Prostate gland (tissue), 2 donors: ENCODE data around the gene TBC1D2B.

Source experiments
- POLR2A ChIP-seq: fragments of 450-650 bp; IDR thresholded peaks from one replicate; pipeline ENCODE4 v1.6.1; 2016; ENCODE audit warnings: antibody characterized with exemption, mild to moderate bottlenecking
- POLR2AphosphoS5 ChIP-seq: sonication (generic); formaldehyde crosslinking; IDR thresholded peaks from one replicate; pipeline ENCODE4 v1.6.1; 2017; ENCODE audit warnings: antibody characterized with exemption
- TF ChIP-seq, protein P1 (sequence below), 4 experiments: fragments of 200-600 bp in 2 of 4; fragments of 450-650 bp in 2 of 4; sonication (generic) in 2 of 4; IDR thresholded peaks; 1 replicate in 3 of 4; 2 replicates in 1 of 4; pipeline ENCODE4 v1.5.1; 2016 to 2019; ENCODE audit warnings: antibody characterized with exemption in 4 of 4, mild to moderate bottlenecking in 2 of 4, moderate library complexity in 2 of 4

DNA sequence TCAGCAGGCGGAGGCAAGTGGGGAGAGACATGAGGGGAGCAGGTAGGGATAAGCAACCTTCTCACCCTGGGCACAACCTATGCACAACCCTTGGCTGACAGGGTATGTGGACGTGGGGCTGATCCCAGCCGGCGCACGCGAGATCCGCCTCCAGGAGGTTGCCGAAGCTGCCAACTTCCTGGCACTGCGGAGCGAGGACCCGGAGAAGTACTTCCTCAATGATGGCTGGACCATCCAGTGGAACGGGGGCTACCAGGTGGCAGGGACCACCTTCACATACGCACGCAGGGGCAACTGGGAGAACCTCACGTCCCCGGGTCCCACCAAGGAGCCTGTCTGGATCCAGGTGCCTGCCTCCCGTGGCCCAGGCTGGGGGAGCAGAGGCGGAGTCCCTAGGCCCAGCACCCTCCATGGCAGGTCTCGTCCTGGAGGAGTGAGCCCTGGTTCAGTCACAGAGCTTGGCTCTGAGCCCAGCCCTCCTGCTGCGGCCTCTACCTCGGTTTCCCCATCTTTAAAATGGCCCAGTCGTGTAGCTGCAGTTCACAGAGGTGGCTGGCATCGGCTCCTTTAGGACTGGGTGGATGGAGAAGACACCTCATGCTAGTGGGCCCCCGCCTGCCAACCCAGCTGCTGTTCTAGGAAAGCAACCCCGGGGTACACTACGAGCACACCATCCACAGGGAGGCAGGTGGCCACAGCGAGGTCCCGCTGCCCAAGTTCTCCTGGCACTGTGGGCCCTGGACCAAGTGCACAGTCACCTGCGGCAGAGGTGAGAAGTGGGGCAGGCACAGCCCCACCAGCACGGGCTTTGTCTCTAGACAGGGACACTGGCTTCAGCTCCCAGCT is 96.0 kb downstream of the TBC1D2B start:
- TF ChIP-seq, protein P1, sequence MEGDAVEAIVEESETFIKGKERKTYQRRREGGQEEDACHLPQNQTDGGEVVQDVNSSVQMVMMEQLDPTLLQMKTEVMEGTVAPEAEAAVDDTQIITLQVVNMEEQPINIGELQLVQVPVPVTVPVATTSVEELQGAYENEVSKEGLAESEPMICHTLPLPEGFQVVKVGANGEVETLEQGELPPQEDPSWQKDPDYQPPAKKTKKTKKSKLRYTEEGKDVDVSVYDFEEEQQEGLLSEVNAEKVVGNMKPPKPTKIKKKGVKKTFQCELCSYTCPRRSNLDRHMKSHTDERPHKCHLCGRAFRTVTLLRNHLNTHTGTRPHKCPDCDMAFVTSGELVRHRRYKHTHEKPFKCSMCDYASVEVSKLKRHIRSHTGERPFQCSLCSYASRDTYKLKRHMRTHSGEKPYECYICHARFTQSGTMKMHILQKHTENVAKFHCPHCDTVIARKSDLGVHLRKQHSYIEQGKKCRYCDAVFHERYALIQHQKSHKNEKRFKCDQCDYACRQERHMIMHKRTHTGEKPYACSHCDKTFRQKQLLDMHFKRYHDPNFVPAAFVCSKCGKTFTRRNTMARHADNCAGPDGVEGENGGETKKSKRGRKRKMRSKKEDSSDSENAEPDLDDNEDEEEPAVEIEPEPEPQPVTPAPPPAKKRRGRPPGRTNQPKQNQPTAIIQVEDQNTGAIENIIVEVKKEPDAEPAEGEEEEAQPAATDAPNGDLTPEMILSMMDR (IDR thresholded peaks at IDR 0.05), result no peak
- TF ChIP-seq POLR2AphosphoS5 (no peak), POLR2A (no peak)
